Uterus (tissue), 2 donors: Measurements from ENCODE around the gene KCNMA1.

Experiments used
- POLR2A ChIP-seq, 2 donors: fragments of 450-650 bp; IDR thresholded peaks; one replicate each; pipeline ENCODE4 v1.6.1; 2016; ENCODE audit warnings: antibody characterized with exemption in 2 of 2, mild to moderate bottlenecking in 1 of 2, moderate library complexity in 1 of 2
- TF ChIP-seq, protein P1 (sequence below), 4 experiments: fragments of 200-600 bp in 2 of 4; fragments of 450-650 bp in 2 of 4; sonication (generic) in 2 of 4; IDR thresholded peaks; one replicate each; pipeline ENCODE4 v1.5.1; 2016 to 2019; ENCODE audit warnings: antibody characterized with exemption in 4 of 4, mild to moderate bottlenecking in 2 of 4, moderate library complexity in 1 of 4

DNA sequence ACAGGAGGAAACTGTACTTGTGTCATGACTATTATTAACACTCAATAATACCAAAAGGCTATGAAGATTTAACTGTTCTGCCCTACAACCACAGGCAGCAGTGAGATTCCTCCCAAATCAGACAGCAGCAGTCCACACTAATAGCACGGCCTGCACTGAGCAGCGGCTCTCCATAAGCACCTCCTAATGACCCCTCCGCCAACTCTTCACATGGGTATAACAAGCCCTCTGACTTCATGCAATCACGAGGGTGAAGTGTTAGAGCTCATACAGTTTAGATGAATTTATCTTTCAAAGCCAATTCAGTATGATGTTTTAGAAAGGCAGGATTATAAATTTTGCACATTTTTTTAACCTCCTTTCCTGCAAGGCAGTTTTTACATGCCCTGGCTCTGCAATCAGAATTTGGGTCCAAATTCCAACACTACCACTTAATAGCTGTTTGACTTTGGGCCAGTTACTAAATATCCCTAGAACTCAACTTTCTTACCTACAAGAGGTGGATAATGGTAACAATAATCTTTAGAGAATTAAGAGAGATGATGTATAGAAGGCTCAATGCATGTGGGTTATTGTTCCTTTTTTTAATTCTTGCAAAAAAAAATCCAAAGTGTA, 617.1 kb downstream of the KCNMA1 start:
- TF ChIP-seq, protein P1, sequence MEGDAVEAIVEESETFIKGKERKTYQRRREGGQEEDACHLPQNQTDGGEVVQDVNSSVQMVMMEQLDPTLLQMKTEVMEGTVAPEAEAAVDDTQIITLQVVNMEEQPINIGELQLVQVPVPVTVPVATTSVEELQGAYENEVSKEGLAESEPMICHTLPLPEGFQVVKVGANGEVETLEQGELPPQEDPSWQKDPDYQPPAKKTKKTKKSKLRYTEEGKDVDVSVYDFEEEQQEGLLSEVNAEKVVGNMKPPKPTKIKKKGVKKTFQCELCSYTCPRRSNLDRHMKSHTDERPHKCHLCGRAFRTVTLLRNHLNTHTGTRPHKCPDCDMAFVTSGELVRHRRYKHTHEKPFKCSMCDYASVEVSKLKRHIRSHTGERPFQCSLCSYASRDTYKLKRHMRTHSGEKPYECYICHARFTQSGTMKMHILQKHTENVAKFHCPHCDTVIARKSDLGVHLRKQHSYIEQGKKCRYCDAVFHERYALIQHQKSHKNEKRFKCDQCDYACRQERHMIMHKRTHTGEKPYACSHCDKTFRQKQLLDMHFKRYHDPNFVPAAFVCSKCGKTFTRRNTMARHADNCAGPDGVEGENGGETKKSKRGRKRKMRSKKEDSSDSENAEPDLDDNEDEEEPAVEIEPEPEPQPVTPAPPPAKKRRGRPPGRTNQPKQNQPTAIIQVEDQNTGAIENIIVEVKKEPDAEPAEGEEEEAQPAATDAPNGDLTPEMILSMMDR (IDR thresholded peaks at IDR 0.05): no peak
- TF ChIP-seq POLR2A (IDR thresholded peaks at IDR 0.05): no peak
